Measurements from ENCODE around the gene AKAP3.
A peak's percentile ranks its signal among the peaks of the same experiment; 100 is the strongest.

AKAP3 gene

DNA sequence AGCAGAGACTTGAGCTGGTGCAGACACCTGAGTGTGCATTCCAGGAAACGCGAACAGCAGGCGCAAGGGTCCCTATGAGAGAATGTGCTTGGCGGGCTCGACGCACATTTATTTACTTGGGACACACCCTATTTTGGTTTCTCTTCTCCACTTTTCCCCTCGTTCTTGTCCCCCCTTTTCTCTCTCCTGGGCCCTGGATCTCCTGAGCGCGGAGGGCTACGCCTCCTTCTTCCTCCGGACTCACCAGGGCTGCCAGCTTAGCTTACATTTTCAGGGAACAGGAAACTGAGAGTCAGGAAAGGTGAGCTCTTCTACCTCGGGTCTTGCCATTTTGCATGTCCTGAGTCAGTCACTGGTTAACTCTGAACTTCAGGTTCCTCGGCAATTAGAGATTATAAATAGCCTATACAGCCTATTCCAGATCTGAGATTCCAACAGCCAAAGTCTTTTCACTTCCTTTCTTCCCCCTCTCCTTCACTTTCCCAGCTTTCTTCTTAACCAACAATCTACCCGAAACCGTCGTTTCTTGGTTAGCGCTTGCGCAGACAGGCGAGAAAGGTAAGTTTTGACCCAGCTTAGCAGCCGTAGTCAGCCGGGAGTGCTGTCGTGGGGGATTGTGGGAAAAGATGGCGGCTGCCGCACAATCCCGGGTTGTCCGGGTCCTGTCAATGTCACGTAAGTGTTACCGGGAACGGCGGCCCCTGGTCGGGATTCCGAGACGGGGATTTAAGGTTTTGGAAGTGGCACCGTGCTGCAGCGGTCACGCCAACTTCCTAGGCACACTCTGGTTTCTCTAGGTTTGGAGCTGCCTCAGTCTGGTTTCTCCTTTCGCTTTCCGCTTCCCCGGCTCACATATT is at the start of gene AKAP3, which contains the start of gene NDUFA9:
TSS of gene AKAP3 (minus strand) at position 551 of the 857 bp plus-strand sequence. CDS start 10,855 bp downstream, outside the sequence.
TSS of gene NDUFA9 (plus strand) at position 614 of the 857 bp plus-strand sequence. CDS start at position 627, 13 bp downstream.
- H3K9me2 ChIP-seq (replicated peaks; ENCODE audit: control insufficient read depth, low read length) = no peaks in the 10 kb centered on the region
- H3K4me1 ChIP-seq (ENCODE audit: control insufficient read depth, low read length) = peaks cover 21% of the 10 kb centered on the region
- H3K36me3 ChIP-seq (ENCODE audit: control insufficient read depth, low read length) = no peaks in the 10 kb centered on the region
- peaks cover 56% of the 10 kb centered on the region for H3K79me2 ChIP-seq (ENCODE audit: control insufficient read depth, low read length)
- no peaks in the 10 kb centered on the region for H3K27me3 ChIP-seq (ENCODE audit: control insufficient read depth, low read length)
- peak within 1 kb of the TSS; percentile 80 for H3K4me3 ChIP-seq (ENCODE audit: low read length)
- no peaks in the 10 kb centered on the region for H3K9me3 ChIP-seq (ENCODE audit: control insufficient read depth, insufficient read depth, low read length)
- no peaks in the 10 kb centered on the region for H3F3A ChIP-seq (ENCODE audit: control insufficient read depth, insufficient read depth)
- peak within 1 kb of the TSS; percentile 91 for H3K4me2 ChIP-seq (ENCODE audit: low read length)
- no peaks in the 10 kb centered on the region for H4K20me1 ChIP-seq (ENCODE audit: control insufficient read depth, insufficient read depth, low read depth, low read length)
- H3K27ac ChIP-seq (ENCODE audit: low read depth, low read length) = peak within 1 kb of the TSS; percentile 30
- TF ChIP-seq, protein P1, sequence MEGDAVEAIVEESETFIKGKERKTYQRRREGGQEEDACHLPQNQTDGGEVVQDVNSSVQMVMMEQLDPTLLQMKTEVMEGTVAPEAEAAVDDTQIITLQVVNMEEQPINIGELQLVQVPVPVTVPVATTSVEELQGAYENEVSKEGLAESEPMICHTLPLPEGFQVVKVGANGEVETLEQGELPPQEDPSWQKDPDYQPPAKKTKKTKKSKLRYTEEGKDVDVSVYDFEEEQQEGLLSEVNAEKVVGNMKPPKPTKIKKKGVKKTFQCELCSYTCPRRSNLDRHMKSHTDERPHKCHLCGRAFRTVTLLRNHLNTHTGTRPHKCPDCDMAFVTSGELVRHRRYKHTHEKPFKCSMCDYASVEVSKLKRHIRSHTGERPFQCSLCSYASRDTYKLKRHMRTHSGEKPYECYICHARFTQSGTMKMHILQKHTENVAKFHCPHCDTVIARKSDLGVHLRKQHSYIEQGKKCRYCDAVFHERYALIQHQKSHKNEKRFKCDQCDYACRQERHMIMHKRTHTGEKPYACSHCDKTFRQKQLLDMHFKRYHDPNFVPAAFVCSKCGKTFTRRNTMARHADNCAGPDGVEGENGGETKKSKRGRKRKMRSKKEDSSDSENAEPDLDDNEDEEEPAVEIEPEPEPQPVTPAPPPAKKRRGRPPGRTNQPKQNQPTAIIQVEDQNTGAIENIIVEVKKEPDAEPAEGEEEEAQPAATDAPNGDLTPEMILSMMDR (IDR thresholded peaks at IDR 0.05; ENCODE audit: low read depth, low read length, poor library complexity, severe bottlenecking) = no peak
- TF ChIP-seq EZH2phosphoT487 (IDR thresholded peaks at IDR 0.05; ENCODE audit: borderline replicate concordance, low read length) = no peak

DNA sequence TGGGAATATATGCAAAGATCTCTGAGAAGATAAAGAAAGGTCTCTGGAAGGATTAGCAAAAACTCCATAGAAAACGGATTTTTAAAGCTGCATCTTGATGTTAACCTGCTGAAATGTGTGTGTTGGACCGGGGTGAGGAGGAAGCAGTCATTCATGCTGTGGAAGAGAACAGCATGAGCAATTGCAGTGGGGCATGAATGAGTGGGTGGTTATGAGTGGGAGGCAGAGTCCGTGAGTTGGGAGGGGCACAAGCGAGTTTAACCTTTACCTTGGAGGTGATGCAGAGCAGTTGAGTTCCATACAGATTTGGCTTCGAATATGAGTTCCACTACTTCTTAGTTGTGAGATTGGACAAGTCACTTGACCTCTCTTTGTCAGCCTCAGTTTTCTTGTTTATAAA is 41.9 kb upstream of the AKAP3 start:
- TF ChIP-seq, protein P1 (IDR thresholded peaks at IDR 0.05; ENCODE audit: low read depth, low read length, poor library complexity, severe bottlenecking) = no peak
- TF ChIP-seq EZH2phosphoT487 (IDR thresholded peaks at IDR 0.05; ENCODE audit: borderline replicate concordance, low read length) = no peak
- H3K4me3 ChIP-seq (ENCODE audit: low read length) = no peak overlapping the region
- no peaks in the 10 kb centered on the region for H3K79me2 ChIP-seq (ENCODE audit: control insufficient read depth, low read length)
- H3F3A ChIP-seq (ENCODE audit: control insufficient read depth, insufficient read depth) = no peaks in the 10 kb centered on the region
- no peaks in the 10 kb centered on the region for H3K4me1 ChIP-seq (ENCODE audit: control insufficient read depth, low read length)
- H3K27ac ChIP-seq (ENCODE audit: low read depth, low read length) = no peak overlapping the region
- no peaks in the 10 kb centered on the region for H4K20me1 ChIP-seq (ENCODE audit: control insufficient read depth, insufficient read depth, low read depth, low read length)
- peaks cover 15% of the 10 kb centered on the region for H3K36me3 ChIP-seq (ENCODE audit: control insufficient read depth, low read length)
- no peaks in the 10 kb centered on the region for H3K9me2 ChIP-seq (replicated peaks; ENCODE audit: control insufficient read depth, low read length)
- no peak overlapping the region for H3K4me2 ChIP-seq (ENCODE audit: low read length)
- no peaks in the 10 kb centered on the region for H3K9me3 ChIP-seq (ENCODE audit: control insufficient read depth, insufficient read depth, low read length)
- H3K27me3 ChIP-seq (ENCODE audit: control insufficient read depth, low read length) = no peaks in the 10 kb centered on the region

DNA sequence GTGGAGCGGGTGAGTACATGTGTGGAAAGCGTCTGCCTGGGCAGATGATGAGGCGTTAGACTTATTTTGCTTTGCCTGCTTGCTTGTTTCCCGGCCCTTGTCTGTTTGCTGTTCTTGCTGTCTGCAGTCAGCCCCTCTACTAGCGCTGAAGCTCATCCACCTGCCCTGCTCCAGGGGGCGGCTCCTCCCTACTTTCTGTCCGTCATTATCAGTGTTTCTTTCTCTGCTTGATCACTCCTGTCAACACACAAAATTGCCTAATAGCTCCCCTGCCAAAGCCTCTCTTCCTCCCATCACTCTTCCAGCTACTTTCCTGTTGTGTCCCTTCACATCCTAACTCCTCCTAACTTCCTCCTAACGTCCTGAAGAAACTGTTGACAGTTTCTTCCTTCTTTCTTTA is 36.5 kb upstream of the AKAP3 start:
- Histone ChIP-seq H3K27me3 (ENCODE audit: control insufficient read depth, low read length) (no peaks in the 10 kb centered on the region), H4K20me1 (ENCODE audit: control insufficient read depth, insufficient read depth, low read depth, low read length) (no peaks in the 10 kb centered on the region), H3K27ac (ENCODE audit: low read depth, low read length) (no peak overlapping the region), H3K4me1 (ENCODE audit: control insufficient read depth, low read length) (no peaks in the 10 kb centered on the region), H3K9me3 (ENCODE audit: control insufficient read depth, insufficient read depth, low read length) (no peaks in the 10 kb centered on the region), H3K36me3 (ENCODE audit: control insufficient read depth, low read length) (peaks cover 45% of the 10 kb centered on the region), H3K79me2 (ENCODE audit: control insufficient read depth, low read length) (no peaks in the 10 kb centered on the region), H3K4me3 (ENCODE audit: low read length) (no peak overlapping the region), H3K9me2 (replicated peaks; ENCODE audit: control insufficient read depth, low read length) (no peaks in the 10 kb centered on the region), H3F3A (ENCODE audit: control insufficient read depth, insufficient read depth) (0 out of 2 replicates have a peak, but pooled peaks cover 3% of the 10 kb centered on the region), H3K4me2 (ENCODE audit: low read length) (no peak overlapping the region)
- no peak for TF ChIP-seq EZH2phosphoT487 (IDR thresholded peaks at IDR 0.05; ENCODE audit: borderline replicate concordance, low read length)
- TF ChIP-seq, protein P1 (IDR thresholded peaks at IDR 0.05; ENCODE audit: low read depth, low read length, poor library complexity, severe bottlenecking) = no peak

Data from DOHH2 (cell line).